T-helper 22 cell (primary cell): ENCODE data around the gene ENTHD1.
"Not testable (repeated sequence)": the region's sequence is repeated elsewhere in the genome, so short reads cannot be mapped to it uniquely, and the experiment has no call there.

Experiments
- DNase-seq: peaks from one replicate; pipeline ENCODE4 v3.0.0-alpha.2; 2020; ENCODE audit warnings: low read depth

Gene ENTHD1

DNA sequence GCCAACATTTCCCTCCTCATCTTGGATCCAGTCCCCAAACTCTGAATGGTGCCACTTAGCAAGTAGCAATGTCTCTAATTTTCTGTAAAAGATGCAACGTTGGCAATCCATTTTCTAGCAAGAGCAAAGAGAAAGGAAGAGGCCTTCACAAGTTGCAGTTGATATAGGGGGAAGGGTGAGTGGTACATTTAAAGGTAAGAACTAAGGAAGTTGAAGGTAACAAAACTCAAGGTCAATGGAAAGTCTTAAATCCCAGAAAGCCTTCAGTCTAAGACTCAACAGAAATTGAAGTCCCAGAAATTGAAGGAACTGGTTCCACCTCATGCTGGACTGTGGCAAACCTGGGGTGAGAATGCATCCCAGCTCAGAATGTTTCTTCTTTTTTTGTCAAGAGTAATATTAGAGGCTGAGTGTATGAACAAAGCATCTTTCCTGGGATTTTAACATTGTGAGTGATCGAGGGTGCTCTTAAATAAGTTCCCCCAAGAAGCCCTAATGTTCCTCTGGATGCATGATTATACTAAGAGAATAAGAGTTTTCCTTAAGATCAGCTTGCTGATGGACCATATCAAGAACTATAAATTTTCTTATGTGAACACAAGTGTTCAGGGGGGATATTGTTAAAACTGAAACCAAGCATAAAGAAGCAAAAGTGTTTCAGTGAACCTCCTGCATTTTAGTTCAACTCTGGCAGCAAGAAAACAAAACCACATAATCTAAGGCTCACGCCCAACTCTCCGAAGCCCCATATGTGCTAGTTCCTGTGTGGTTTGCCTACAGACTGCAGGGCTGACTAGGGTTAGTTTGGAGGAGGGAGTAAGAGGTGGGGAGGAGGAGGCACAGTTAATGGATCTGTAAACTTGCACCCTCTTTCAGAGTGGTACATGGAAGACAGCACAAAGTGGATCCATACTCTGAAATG is 7.0 kb upstream of the ENTHD1 start, which contains the start of gene GRAP2:
Gene GRAP2 (plus strand): TSS at position 779 of the 922 bp plus-strand sequence. CDS start 46,023 bp downstream, outside the sequence.
- peak; percentile 61 for DNase-seq

DNA sequence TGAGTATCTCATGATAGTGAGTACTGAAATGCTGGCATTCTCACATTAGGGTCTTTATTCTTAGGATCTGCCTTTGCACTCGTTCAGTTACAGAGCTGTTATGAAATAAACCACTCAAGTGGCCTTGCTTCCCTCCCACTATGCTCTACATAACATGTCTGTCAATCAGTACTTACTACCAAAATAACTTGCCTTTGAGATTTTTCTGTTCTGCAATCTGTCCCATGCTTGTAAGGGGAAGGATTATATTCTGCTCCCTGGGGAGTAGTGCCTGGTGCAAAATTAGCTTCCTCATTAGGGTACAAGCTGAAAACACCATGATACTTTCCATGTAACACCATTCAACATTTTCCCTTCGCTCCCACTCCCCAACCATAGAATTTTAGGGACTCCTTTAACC is 5.4 kb upstream of the ENTHD1 start:
- no peak for DNase-seq

GRCh38 chr22:39897841-39898240 is 4.3 kb upstream of the ENTHD1 start:
- DNase-seq: no peak

DNA sequence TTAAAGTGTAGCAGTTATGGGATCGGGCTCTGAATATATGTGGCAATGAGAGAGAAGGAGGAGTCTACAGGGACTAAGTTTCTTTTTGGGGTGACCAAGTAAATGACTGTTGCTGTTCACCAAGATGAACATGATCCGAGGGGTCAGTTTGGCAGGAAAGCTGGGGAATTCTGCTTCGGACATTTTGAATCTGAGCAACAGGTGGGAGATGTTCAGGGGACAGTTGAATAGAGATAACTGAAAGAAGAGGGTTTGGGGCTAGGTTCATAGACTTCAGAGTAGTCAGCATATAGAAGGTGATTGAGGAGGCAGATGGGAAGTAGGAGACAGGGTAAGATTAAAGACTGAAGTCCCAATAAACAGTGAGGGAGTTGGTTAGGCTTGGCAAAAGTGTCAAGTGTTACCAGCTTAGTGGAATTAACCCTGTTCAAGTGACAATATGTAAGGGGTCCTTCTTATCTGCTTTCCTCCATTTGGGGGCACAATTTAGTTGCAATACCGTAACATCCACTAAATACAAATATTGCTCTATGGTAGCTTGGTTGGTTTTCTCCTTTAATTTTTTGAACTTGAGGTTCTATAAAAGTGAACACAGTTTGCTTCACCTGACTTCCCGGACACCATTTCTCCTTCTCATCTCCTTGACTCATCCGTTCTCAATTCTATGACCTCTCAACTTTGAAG is 2.9 kb upstream of the ENTHD1 start:
- DNase-seq: no peak

GRCh38 chr22:39895682-39896081 is 2.1 kb upstream of the ENTHD1 start:
- no peak for DNase-seq

- DNase-seq: no peak
Observed at GRCh38 chr22:39894554-39895092, 1.1 kb upstream of the ENTHD1 start.

GRCh38 chr22:39889924-39890323 is 3.6 kb downstream of the ENTHD1 start:
- DNase-seq: not testable (repeated sequence)

DNA sequence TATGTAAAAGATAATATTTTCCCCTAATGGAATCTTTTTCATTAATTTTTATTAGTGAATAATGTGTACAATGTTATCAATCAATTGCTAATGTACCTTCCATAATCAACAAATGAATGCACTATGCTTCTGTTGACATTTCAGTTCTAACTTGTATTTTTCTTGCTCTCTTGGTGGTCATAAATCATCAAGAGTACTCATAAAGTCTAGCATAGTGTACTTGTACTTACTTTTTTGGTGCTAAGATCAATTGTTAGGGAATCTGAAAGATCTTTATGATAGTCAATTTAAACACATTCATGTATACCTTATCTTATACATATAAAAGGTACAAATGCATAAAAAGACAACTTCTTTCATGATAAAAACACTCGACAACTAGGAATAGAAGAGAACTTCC is 10.5 kb downstream of the ENTHD1 start:
- no peak for DNase-seq

- DNase-seq: no peak
Observed at GRCh38 chr22:39880722-39881121, 12.8 kb downstream of the ENTHD1 start.

- no peak for DNase-seq
Observed at GRCh38 chr22:39877079-39877845, 16.3 kb downstream of the ENTHD1 start.

- not testable (repeated sequence) for DNase-seq
Observed at GRCh38 chr22:39875176-39875885, 18.2 kb downstream of the ENTHD1 start.

DNA sequence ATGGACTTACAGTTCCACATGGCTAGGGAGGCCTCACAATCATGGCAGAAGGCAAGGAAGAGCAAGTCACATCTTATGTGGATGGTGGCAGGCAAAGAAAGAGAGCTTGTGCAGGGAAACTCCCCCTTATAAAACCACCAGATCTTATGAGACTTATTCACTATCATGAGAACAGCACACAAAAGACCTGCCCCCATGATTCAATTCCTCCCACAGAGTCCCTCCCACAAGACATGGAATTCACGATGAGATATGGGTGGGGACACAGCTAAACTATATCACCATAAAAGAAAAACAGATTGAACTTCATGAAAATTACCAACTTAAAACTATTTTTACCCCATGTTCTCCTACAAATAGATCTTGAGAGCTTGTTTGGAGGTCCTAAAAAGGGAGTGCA is 19.6 kb downstream of the ENTHD1 start:
- no peak for DNase-seq

GRCh38 chr22:39872548-39872947 is 21.0 kb downstream of the ENTHD1 start:
- DNase-seq: no peak

DNA sequence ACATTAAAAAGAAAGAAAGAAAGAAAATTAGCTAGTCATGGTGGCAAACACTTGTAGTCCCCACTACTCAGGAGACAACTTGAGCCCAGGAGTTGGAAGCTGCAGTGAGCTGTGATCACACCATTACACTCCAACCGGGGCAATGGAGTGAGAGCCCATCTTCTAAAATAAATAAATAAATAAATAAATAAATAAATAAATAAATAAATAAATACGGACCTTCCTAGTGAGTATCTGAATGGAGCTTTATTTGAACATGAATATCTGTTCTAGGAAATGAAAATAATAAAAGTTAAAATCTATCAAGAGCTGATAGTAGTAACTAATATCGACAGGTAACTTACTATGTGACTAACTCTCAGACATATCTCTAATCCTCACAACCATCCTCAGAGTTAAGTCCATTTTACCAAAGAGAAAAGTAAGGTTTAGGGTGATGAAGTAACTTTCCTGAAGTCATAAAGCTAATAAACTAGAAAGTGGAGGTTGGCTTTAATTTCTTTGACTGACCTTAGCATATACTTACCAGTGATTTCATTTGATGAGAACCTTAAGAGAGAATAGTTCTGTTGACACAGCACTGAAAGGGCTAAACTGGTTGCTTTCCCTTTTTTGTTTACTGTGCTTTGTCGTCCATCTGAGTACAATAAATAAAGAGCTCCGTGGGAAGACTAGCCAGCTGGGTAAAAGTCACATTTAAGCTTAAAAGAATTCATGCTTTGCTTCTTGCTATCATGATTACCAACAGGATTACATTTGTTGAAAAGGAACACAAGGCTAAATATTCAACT is 22.4 kb downstream of the ENTHD1 start:
- no peak for DNase-seq

DNA sequence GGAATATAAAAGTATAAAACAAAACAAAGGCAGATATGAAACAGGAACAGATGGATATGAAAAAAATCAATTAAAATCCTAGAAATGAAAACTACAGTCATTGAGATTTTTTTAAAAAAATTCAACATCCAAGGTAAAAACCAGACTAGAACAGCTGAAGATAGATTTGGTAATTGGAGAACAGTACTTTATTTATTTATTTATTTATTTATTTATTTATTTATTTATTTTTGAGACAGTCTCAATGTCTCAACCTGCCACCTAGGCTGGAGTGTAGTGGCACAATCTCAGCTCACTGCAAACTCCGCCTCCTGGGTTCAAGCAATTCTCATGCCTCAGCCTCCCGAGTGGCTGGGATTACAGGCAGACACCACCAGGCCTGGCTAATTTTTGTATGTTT is 23.8 kb downstream of the ENTHD1 start:
- not testable (repeated sequence) for DNase-seq

DNA sequence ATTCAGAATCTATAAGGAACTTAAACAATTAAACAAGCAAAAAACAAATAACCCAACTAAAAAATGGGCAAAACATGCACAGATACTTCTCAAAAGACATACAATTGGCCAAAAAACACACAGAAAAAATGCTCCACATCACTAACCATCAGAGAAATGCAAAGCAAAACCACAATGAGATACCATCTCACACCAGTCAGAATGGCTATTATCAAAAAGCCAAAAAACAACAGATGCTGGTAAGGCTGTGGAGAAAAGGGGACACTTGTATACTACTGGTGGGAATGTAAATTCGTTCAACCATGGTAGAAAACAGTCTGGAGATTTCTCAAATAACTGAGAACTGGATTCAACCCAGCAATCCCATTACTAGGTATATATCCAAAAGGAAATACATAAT is 24.8 kb downstream of the ENTHD1 start:
- no peak for DNase-seq

- no peak for DNase-seq
Observed at GRCh38 chr22:39859903-39860588, 33.5 kb downstream of the ENTHD1 start.

DNA sequence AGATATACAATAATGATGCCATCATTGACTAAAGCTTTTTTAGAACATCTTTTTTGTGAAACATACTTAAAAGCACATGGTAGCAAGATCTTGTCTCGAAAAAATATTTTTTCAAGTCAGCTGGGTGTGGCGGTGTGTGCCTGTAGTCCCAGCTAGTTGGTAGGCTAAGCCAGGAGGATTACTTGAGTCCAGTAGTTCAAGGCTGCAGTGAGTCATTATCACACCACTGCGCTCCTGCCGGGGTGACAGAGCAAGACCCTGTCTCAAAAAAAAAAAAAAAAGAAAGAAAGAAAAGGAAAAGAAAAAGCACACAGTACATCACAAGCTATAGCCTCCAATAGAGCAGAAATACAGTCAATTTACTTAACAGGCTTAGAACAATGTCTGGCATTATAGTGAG is 37.0 kb downstream of the ENTHD1 start:
- no peak for DNase-seq

DNA sequence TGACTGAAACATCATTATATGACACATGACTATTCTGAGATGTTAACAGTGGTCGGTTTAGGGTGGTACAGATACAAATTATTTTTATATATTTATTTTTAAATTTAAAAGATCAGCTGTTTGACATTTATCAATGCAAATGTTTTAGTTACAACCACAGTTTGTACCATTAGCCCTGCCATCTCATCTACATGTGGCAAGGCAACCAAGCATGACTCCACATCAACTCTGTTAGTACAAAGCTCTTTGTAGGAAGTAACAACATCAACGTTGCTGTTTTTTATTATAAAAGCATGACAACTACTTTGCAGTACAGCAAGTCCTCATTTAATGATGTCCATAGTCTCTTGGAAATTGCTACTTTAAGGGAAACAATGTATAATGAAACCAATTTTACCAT is 40.8 kb downstream of the ENTHD1 start:
- DNase-seq: no peak
